K562 (cell line): ENCODE measurements around the gene GMEB2. TPM values are rescaled to one million over a fixed set of nuclear protein-coding genes. Genes with fewer than 3 reads are reported as not detected.
A peak's percentile ranks its signal among the peaks of the same experiment; 100 is the strongest.

Experiments
- ATAC-seq: fragments of 200-7000 bp; cut with Tn5 transposase; 3 replicates; pipeline ENCODE4 v1.9.1; 2020; ENCODE audit warnings: moderate library complexity
- BruUV-seq: library from RNA; stranded (reverse); fragments of 400-500 nt; replicated peaks from 2 replicates; lab custom pipeline; 2021; lab: Mats Ljungman, UMichigan
- CTCF ChIA-PET: fragments of 300-600 bp; formaldehyde crosslinking; extraction: SDS; loops from one replicate; lab custom pipeline; 2021; ENCODE audit warnings: low intra/inter-chr PET ratio; lab: Yijun Ruan, JAX
- POLR2A ChIA-PET: fragments of 300-600, 350-650 bp; sonication (Branson Sonifier 250); formaldehyde crosslinking; extraction: SDS; loops from one replicate; lab custom pipeline; 2021; ENCODE audit warnings: antibody characterized with exemption, inconsistent platforms; lab: Yijun Ruan, JAX
- DNase-seq, 4 experiments: peaks; one replicate each; pipeline versions ENCODE4 v3.0.0 to v3.0.0-alpha.2; 2011 to 2018; ENCODE audit warnings: low spot score in 3 of 4, mixed read lengths in 3 of 4; ENCODE audit errors: extremely low read depth in 1 of 4
- FAIRE-seq: peaks from 2 replicates; lab custom pipeline; 2011; peaks lifted over from hg19 to GRCh38; lab: Jason Lieb, UNC
- H2AFZ ChIP-seq: 2 replicates; pipeline ENCODE4 v1.6.0; 2011; ENCODE audit warnings: low read depth, low read length, control low read depth, inconsistent platforms
- H3K27ac ChIP-seq: fragments of 200-600 bp; 3 replicates; pipeline ENCODE4 v1.8.0; 2011; ENCODE audit warnings: low read depth, mild to moderate bottlenecking, control low read depth, inconsistent platforms, low read length, moderate library complexity, mixed read lengths; ENCODE audit errors: extremely low read depth
- H3K27me3 ChIP-seq, 2 experiments: fragments of 300-600 bp in 1 of 2; 2 replicates in 1 of 2; 3 replicates in 1 of 2; pipeline versions ENCODE4 v1.6.0 to v1.8.0; 2011; ENCODE audit warnings: inconsistent platforms in 2 of 2, low read length in 2 of 2, mild to moderate bottlenecking in 1 of 2, mixed read lengths in 1 of 2, moderate library complexity in 1 of 2; ENCODE audit not compliant: control insufficient read depth in 2 of 2, insufficient read depth in 2 of 2
- H3K36me3 ChIP-seq: fragments of 300-600 bp; 3 replicates; pipeline ENCODE4 v1.8.0; 2011; ENCODE audit warnings: mild to moderate bottlenecking, low read length, inconsistent platforms; ENCODE audit not compliant: control insufficient read depth, insufficient read depth
- H3K4me1 ChIP-seq, 2 experiments: fragments of 200-600 bp in 1 of 2; replicated peaks in 1 of 2; 2 replicates in 1 of 2; 3 replicates in 1 of 2; pipeline versions ENCODE4 v1.5.1 to v1.8.0; 2011; ENCODE audit warnings: inconsistent platforms in 2 of 2, low read length in 2 of 2, mild to moderate bottlenecking in 1 of 2, mixed read lengths in 1 of 2, moderate library complexity in 1 of 2; ENCODE audit not compliant: control insufficient read depth in 2 of 2, insufficient read depth in 2 of 2
- H3K4me2 ChIP-seq: 2 replicates; pipeline ENCODE4 v1.6.1; 2011; ENCODE audit warnings: low read length, control low read depth, inconsistent platforms, mixed read lengths; ENCODE audit not compliant: insufficient read depth
- H3K4me3 ChIP-seq: fragments of 200-600 bp; sonication (generic), shearing (Covaris generic); 2 replicates; pipeline ENCODE4 v1.5.1; 2016; ENCODE audit warnings: control low read depth, inconsistent platforms
- H3K79me2 ChIP-seq: fragments of 200-600 bp; 3 replicates; pipeline ENCODE4 v1.8.0; 2011; ENCODE audit warnings: low read length, inconsistent platforms; ENCODE audit not compliant: control insufficient read depth, insufficient read depth
- H3K9ac ChIP-seq, 2 experiments: 2 replicates each; pipeline versions ENCODE4 v1.6.0 to v1.6.1; 2011; ENCODE audit warnings: low read depth in 2 of 2, low read length in 2 of 2, control low read depth in 1 of 2, inconsistent platforms in 1 of 2, mild to moderate bottlenecking in 1 of 2, mixed read lengths in 1 of 2; ENCODE audit not compliant: insufficient read depth in 1 of 2
- H3K9me1 ChIP-seq: one replicate; pipeline ENCODE4 v1.6.0; 2011; ENCODE audit warnings: inconsistent platforms, mild to moderate bottlenecking, low read length, moderate library complexity; ENCODE audit not compliant: control insufficient read depth, insufficient read depth
- H3K9me3 ChIP-seq: replicated peaks from 2 replicates; pipeline ENCODE4 v1.5.1; 2011; ENCODE audit warnings: low read depth, low read length, inconsistent platforms; ENCODE audit not compliant: control insufficient read depth, insufficient read depth
- H4K20me1 ChIP-seq: replicated peaks from 2 replicates; pipeline ENCODE4 v1.6.1; 2011; ENCODE audit warnings: low read length, inconsistent platforms, mixed read lengths; ENCODE audit not compliant: control insufficient read depth, insufficient read depth
- CTBP1 ChIP-seq: fragments of 450-650 bp; IDR thresholded peaks from 2 replicates; pipeline ENCODE4 v1.6.1; 2016; ENCODE audit warnings: borderline replicate concordance
- EHMT2 ChIP-seq: fragments of 450-650 bp; IDR thresholded peaks from 2 replicates; pipeline ENCODE4 v1.6.1; 2018; ENCODE audit warnings: antibody characterized with exemption
- FIP1L1 ChIP-seq: fragments of 200-400 bp; formaldehyde crosslinking; IDR thresholded peaks from 2 replicates; pipeline ENCODE4 v1.6.1; 2018; ENCODE audit warnings: mild to moderate bottlenecking, low read depth, low read length; ENCODE audit not compliant: poor library complexity, severe bottlenecking
- KLF6 ChIP-seq: fragments of 250-450 bp; sonication (Bioruptor Pico); IDR thresholded peaks from 2 replicates; pipeline ENCODE4 v1.4.0; 2020; ENCODE audit warnings: mild to moderate bottlenecking, moderate library complexity, borderline replicate concordance
- MEIS2 ChIP-seq: fragments of 450-650 bp; IDR thresholded peaks from 2 replicates; pipeline ENCODE4 v1.6.1; 2014; ENCODE audit warnings: mild to moderate bottlenecking; ENCODE audit not compliant: partially characterized antibody
- RFX7 ChIP-seq: fragments of 250-450 bp; sonication (Bioruptor Pico); IDR thresholded peaks from 2 replicates; pipeline ENCODE4 v1.5.1; 2021; ENCODE audit warnings: mild to moderate bottlenecking
- SMARCE1 ChIP-seq: fragments of 450-650 bp; IDR thresholded peaks from 2 replicates; pipeline ENCODE4 v1.7.1; 2016; ENCODE audit warnings: mild to moderate bottlenecking
- ZNF140 ChIP-seq: fragments of 250-450 bp; sonication (Bioruptor Pico); IDR thresholded peaks from 2 replicates; pipeline ENCODE4 v1.8.0; 2021; ENCODE audit warnings: moderate library complexity, mild to moderate bottlenecking, inconsistent platforms
- ZNF197 ChIP-seq: fragments of 200-800 bp; sonication (Bioruptor generic); IDR thresholded peaks from 2 replicates; pipeline ENCODE4 v1.6.1; 2016; ENCODE audit warnings: low read depth, missing genetic modification characterization, missing compliant biosample characterization
- ZNF583 ChIP-seq: fragments of 250-450 bp; sonication (Bioruptor Pico); IDR thresholded peaks from 2 replicates; pipeline ENCODE4 v1.4.0; 2020
- ZNF586 ChIP-seq: fragments of 450-650 bp; formaldehyde crosslinking; conservative IDR thresholded peaks from 2 replicates; pipeline ENCODE4 v1.4.0; 2020; ENCODE audit warnings: mild to moderate bottlenecking, moderate library complexity
- ZNF668 ChIP-seq: fragments of 250-450 bp; sonication (Bioruptor Pico); IDR thresholded peaks from 2 replicates; pipeline ENCODE4 v1.8.0; 2022; ENCODE audit warnings: mild to moderate bottlenecking, inconsistent platforms
- ZNF75A ChIP-seq: fragments of 450-650 bp; formaldehyde crosslinking; IDR thresholded peaks from 2 replicates; pipeline ENCODE4 v1.4.0; 2020; ENCODE audit warnings: mild to moderate bottlenecking
- WGBS: fragments of 100-300 bp; shearing (Covaris generic); methylation state at CpG from one replicate; pipeline ENCODE4 v1.1.6; 2016; ENCODE audit warnings: low coverage, mixed read lengths; ENCODE audit not compliant: insufficient coverage; ENCODE audit errors: missing lambda C conversion rate; 5-methylcytosine and 5-hydroxymethylcytosine counted together
- in situ Hi-C: fragments of 300-500 bp; cut with MboI; formaldehyde crosslinking; loops from 4 replicates; pipeline ENCODE4 v1.15.0; 2018; ENCODE audit warnings: inconsistent platforms, mixed read lengths
- intact Hi-C: fragments of 100-400 bp; cut with micrococcal nuclease; formaldehyde crosslinking; loops from 2 replicates; pipeline ENCODE4 v1.14.2; 2022
- polyA plus RNA-seq, 8 experiments: library from polyadenylated mRNA; depleted of rRNA in 4 of 8; stranded (reverse) in 5 of 8; unstranded in 3 of 8; fragments of >200 nt; fragmentation: Nextera tagmentation in 2 of 8; fragmentation: Illumina TruSeq in 1 of 8; extraction: Ambion mirVana in 2 of 8; extraction: Trizol in 1 of 8; gene quantifications; 2 replicates each; pipeline versions ENCODE4 v1.2.1 to v1.2.3, GENCODE V29; 2011 to 2014; ENCODE audit warnings: inconsistent platforms in 1 of 8, missing spikeins in 1 of 8
- total RNA-seq, 7 experiments: library from RNA; depleted of rRNA in 6 of 7; stranded (reverse); fragments of >200 nt in 6 of 7; fragmentation: Illumina TruSeq in 2 of 7; extraction: Trizol in 2 of 7; gene quantifications; 2 replicates each; pipeline versions ENCODE4 v1.2.1 to v1.2.3, GENCODE V29; 2011 to 2021; ENCODE audit warnings: low replicate concordance in 1 of 7
- TF ChIP-seq, protein P1 (sequence below): fragments of 250-450 bp; sonication (Bioruptor Pico); IDR thresholded peaks from 2 replicates; pipeline ENCODE4 v1.8.0; 2021; ENCODE audit warnings: mild to moderate bottlenecking, moderate library complexity
- TF ChIP-seq, protein P2 (sequence below): IDR thresholded peaks from 2 replicates; pipeline ENCODE4 v1.6.1; 2011; ENCODE audit warnings: borderline replicate concordance, low read depth, mild to moderate bottlenecking, moderate library complexity, low read length; ENCODE audit not compliant: insufficient read depth, poor library complexity, severe bottlenecking
- TF ChIP-seq, protein P3 (sequence below): fragments of 250-450 bp; sonication (Bioruptor Pico); IDR thresholded peaks from 2 replicates; pipeline ENCODE4 v1.8.0; 2021; ENCODE audit warnings: moderate library complexity, mild to moderate bottlenecking, inconsistent platforms
- TF ChIP-seq, protein P4 (sequence below): sonication (generic); formaldehyde crosslinking; IDR thresholded peaks from 2 replicates; pipeline ENCODE4 v1.8.1; 2023; ENCODE audit warnings: mild to moderate bottlenecking, missing genetic modification reagents

Gene GMEB2
- total and polyA plus RNA-seq, 9 of the 15 experiments (the other 6 are each of a cell fraction or from before 2014, with no cell fraction given) = 0.03 to 13.9 (median 6.3) TPM

DNA sequence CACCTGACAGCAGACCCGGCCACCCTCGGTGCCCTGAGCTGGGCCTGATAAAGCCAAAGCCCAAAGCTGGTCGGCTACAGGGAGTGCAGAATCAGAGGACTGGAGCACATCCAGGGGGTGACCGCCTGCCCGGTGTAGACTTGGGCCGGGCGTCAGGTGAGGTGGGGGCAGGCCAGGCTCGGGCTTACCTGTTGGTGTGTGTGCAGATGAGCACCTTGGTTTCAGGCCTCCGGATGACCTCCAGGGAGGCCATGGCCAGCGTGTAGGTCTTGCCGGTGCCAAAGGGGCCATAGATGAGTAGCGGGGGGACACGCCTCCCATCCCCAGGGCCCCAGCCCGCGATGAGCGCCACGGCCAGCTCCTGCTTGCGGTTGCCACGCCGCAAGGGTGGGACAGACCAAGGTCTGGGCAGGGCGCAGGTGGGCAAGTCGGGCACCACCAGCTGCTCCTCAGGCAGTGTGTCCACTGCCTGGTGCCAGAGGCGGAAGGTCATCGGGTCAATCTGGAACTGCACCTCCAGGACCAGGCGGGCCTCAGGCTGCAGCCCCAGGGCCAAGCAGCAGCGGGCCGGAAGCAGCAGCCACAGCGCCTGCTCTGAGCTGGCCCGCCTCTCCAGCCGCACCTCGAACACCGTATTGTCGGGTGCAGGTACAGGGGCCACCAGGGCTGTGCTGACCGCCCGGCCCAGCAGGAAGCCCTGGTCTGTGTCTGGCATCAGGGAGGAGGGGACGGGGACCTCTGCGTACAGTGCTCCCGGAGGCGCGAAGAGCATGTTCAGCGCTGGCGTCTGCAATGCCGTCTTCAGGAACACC is 58.5 kb downstream of the GMEB2 start:
- H3K9me1 ChIP-seq = peaks cover 3% of the 10 kb centered on the region
- ATAC-seq (no peak), FAIRE-seq (no peak), DNase-seq (no peak)
- peaks cover 3% of the 10 kb centered on the region; the same call in 1 of the 2 replicates for H4K20me1 ChIP-seq
- BruUV-seq = no TSS peak
- H3K36me3 ChIP-seq = no peaks in the 10 kb centered on the region
- no peaks in the 10 kb centered on the region for H3K9me3 ChIP-seq
- H3K79me2 ChIP-seq = no peaks in the 10 kb centered on the region
- ChIA-PET POLR2A (interaction anchor here (0.5 to 2.3 kb wide), 4 partner anchors 11 to 583 kb away, joined by 3 to 7 read pairs (median 4); no protein-coding TSS in a partner anchor), CTCF (no interaction called here)
- intact Hi-C loops (no loop called here), in situ Hi-C loops (no loop called here)
- peaks cover 0 to 24% of the 10 kb centered on the region in 2 experiments; a peak in 2 of 5 replicates for H3K27me3 ChIP-seq
- no peak overlapping the region for H3K4me3 ChIP-seq
- peaks cover 0 to 91% of the 10 kb centered on the region in 2 experiments; a peak in 4 of 5 replicates for H3K4me1 ChIP-seq
- WGBS = 73% methylated on average over 38 of the region's 43 CpGs
- no peak overlapping the region for H3K27ac ChIP-seq
- no peak overlapping the region for H3K4me2 ChIP-seq
- no peak overlapping the region for H2AFZ ChIP-seq
- H3K9ac ChIP-seq = no peak overlapping the region; a peak in 1 of 4 replicates
- TF ChIP-seq, protein P1, sequence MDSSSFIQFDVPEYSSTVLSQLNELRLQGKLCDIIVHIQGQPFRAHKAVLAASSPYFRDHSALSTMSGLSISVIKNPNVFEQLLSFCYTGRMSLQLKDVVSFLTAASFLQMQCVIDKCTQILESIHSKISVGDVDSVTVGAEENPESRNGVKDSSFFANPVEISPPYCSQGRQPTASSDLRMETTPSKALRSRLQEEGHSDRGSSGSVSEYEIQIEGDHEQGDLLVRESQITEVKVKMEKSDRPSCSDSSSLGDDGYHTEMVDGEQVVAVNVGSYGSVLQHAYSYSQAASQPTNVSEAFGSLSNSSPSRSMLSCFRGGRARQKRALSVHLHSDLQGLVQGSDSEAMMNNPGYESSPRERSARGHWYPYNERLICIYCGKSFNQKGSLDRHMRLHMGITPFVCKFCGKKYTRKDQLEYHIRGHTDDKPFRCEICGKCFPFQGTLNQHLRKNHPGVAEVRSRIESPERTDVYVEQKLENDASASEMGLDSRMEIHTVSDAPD (CRISPR knock-in tag) = no peak
- TF ChIP-seq RFX7 (CRISPR knock-in tag) (no peak), CTBP1 (no peak), SMARCE1 (no peak), ZNF140 (CRISPR knock-in tag) (no peak), KLF6 (CRISPR knock-in tag) (no peak), ZNF668 (CRISPR knock-in tag) (no peak), ZNF586 (CRISPR knock-in tag) (no peak), MEIS2 (no peak), FIP1L1 (peak; percentile 31), EHMT2 (no peak), ZNF197 (CRISPR knock-in tag) (no peak), ZNF583 (no peak), ZNF75A (no peak)
- TF ChIP-seq, protein P2, sequence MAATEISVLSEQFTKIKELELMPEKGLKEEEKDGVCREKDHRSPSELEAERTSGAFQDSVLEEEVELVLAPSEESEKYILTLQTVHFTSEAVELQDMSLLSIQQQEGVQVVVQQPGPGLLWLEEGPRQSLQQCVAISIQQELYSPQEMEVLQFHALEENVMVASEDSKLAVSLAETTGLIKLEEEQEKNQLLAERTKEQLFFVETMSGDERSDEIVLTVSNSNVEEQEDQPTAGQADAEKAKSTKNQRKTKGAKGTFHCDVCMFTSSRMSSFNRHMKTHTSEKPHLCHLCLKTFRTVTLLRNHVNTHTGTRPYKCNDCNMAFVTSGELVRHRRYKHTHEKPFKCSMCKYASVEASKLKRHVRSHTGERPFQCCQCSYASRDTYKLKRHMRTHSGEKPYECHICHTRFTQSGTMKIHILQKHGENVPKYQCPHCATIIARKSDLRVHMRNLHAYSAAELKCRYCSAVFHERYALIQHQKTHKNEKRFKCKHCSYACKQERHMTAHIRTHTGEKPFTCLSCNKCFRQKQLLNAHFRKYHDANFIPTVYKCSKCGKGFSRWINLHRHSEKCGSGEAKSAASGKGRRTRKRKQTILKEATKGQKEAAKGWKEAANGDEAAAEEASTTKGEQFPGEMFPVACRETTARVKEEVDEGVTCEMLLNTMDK = no peak
- TF ChIP-seq, protein P3, sequence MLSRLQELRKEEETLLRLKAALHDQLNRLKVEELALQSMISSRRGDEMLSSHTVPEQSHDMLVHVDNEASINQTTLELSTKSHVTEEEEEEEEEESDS = no peak
- TF ChIP-seq, protein P4, sequence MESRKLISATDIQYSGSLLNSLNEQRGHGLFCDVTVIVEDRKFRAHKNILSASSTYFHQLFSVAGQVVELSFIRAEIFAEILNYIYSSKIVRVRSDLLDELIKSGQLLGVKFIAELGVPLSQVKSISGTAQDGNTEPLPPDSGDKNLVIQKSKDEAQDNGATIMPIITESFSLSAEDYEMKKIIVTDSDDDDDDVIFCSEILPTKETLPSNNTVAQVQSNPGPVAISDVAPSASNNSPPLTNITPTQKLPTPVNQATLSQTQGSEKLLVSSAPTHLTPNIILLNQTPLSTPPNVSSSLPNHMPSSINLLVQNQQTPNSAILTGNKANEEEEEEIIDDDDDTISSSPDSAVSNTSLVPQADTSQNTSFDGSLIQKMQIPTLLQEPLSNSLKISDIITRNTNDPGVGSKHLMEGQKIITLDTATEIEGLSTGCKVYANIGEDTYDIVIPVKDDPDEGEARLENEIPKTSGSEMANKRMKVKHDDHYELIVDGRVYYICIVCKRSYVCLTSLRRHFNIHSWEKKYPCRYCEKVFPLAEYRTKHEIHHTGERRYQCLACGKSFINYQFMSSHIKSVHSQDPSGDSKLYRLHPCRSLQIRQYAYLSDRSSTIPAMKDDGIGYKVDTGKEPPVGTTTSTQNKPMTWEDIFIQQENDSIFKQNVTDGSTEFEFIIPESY (CRISPR knock-in tag) = peak; percentile 94
